CD4-positive, alpha-beta memory T cell (primary cell): Measurements from ENCODE around the gene VPS4A. TPM values are rescaled to one million over a fixed set of nuclear protein-coding genes. Genes with fewer than 3 reads are reported as not detected.

Source experiments
- CTCF ChIA-PET: fragments of 350-600 bp; sonication (Branson Sonifier 250); formaldehyde crosslinking; loops from one replicate; lab custom pipeline; 2021; ENCODE audit warnings: inconsistent platforms; ENCODE audit not compliant: partially characterized antibody; lab: Charles Lee
- POLR2A ChIA-PET: fragments of 350-600 bp; sonication (Branson Sonifier 250); formaldehyde crosslinking; loops from one replicate; lab custom pipeline; 2021; ENCODE audit not compliant: partially characterized antibody; lab: Charles Lee
- DNase-seq, 5 donors: peaks; one replicate each; pipeline versions ENCODE4 v3.0.0 to v3.0.0-alpha.2; 2020 to 2022; ENCODE audit warnings: mixed read lengths in 1 of 5
- H3K27ac ChIP-seq: one replicate; pipeline ENCODE4 v1.7.0; 2013; ENCODE audit warnings: low read depth, low read length
- H3K27me3 ChIP-seq: 2 replicates; pipeline ENCODE4 v1.7.0; 2013; ENCODE audit warnings: mild to moderate bottlenecking, low read length, moderate library complexity; ENCODE audit not compliant: insufficient read depth
- H3K36me3 ChIP-seq: 2 replicates; pipeline ENCODE4 v1.7.0; 2013; ENCODE audit warnings: mild to moderate bottlenecking, low read length, moderate library complexity; ENCODE audit not compliant: insufficient read depth
- H3K4me1 ChIP-seq: 2 replicates; pipeline ENCODE4 v1.7.0; 2013; ENCODE audit warnings: mild to moderate bottlenecking, low read length, moderate library complexity; ENCODE audit not compliant: insufficient read depth
- H3K4me3 ChIP-seq, 2 donors: one replicate each; pipeline ENCODE4 v1.7.0; 2013; ENCODE audit warnings: low read length in 2 of 2, mild to moderate bottlenecking in 1 of 2
- H3K9me3 ChIP-seq, 2 donors: one replicate each; pipeline ENCODE4 v1.7.0; 2013; ENCODE audit warnings: low read length in 2 of 2, control low read depth in 1 of 2; ENCODE audit not compliant: control insufficient read depth in 1 of 2
- H3K27ac Mint-ChIP-seq, 7 donors: one replicate each; pipeline ENCODE4 v1.8.0; 2020 to 2021; ENCODE audit warnings: mixed read lengths in 7 of 7, mild to moderate bottlenecking in 6 of 7, inconsistent platforms in 3 of 7, moderate library complexity in 3 of 7
- H3K27me3 Mint-ChIP-seq, 2 donors: one replicate each; pipeline ENCODE4 v1.8.0; 2020 to 2021; ENCODE audit warnings: mixed read lengths in 2 of 2
- H3K36me3 Mint-ChIP-seq, 2 donors: one replicate each; pipeline ENCODE4 v1.8.0; 2020 to 2021; ENCODE audit warnings: mixed read lengths in 2 of 2, inconsistent platforms in 1 of 2, mild to moderate bottlenecking in 1 of 2
- H3K4me1 Mint-ChIP-seq, 4 donors: one replicate each; pipeline ENCODE4 v1.8.0; 2020 to 2021; ENCODE audit warnings: mixed read lengths in 4 of 4, mild to moderate bottlenecking in 1 of 4
- H3K4me3 Mint-ChIP-seq, 8 donors: one replicate each; pipeline ENCODE4 v1.8.0; 2020 to 2021; ENCODE audit warnings: mixed read lengths in 8 of 8, mild to moderate bottlenecking in 7 of 8, moderate library complexity in 6 of 8, inconsistent platforms in 3 of 8
- H3K9me3 Mint-ChIP-seq, 8 donors: one replicate each; pipeline ENCODE4 v1.8.0; 2020 to 2021; ENCODE audit warnings: mixed read lengths in 8 of 8, mild to moderate bottlenecking in 5 of 8, inconsistent platforms in 3 of 8, moderate library complexity in 1 of 8
- intact Hi-C: fragments of 100-400 bp; cut with micrococcal nuclease; formaldehyde crosslinking; loops from one replicate; pipeline ENCODE4 v1.15.1; 2023
- polyA plus RNA-seq, 2 donors: library from polyadenylated mRNA; unstranded; fragments of 300-500 nt; fragmentation: Illumina TruSeq; gene quantifications; one replicate each; pipeline ENCODE4 v1.2.3, GENCODE V29; 2021
- total RNA-seq, 2 experiments: library from RNA; stranded (reverse); gene quantifications; one replicate each; pipeline ENCODE4 v1.2.3, GENCODE V29; 2021

The VPS4A gene
- total RNA-seq (10 to 100 TPM; 46.7 to 48.3 TPM), polyA plus RNA-seq (10 to 100 TPM; 27.2 to 41.2 TPM)

DNA sequence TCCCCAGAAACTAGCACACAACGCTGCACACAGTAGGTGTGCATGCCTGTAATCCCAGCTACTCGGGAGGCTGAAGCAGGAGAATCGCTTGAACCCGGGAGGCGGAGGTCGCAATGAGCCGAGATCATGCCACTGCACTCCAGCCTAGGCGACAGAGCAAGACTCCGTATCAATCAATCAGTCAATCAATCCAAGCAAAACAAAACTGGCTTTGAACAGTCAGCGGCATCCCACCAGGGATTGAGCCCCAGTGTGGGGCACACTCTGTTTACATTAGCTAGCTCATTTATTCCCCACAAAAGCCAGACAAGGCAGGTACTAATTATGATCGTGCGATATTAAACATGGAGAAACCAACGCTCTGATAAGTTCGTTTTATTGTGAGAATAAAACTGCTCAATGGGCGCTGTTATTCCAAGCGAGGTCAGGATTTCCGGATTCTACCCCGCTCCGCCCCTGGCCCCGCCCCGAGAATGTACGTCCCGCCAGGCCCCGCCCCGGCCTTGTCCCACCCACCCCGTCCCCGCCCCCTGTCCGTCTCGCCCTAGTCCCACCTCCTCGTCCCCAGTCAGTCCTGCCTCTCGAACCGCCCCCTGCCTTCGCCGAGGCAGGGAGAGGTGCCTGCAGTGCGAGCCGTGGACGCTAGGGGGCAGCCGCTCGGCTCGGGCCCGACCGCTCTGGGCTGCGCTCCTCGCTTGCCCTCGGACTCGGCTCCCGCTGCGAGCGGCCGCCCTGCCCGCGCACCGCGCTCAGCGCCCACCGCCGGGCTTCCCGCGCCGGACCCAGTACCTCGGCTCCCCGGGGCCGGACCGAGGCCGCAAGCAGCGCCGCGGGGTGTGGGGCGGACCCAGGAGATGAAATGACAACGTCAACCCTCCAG, at the start of gene VPS4A:
Gene VPS4A, plus strand, starts transcription at position 698 of the 880 bp plus-strand sequence. Its CDS starts 162 bp downstream, at position 860.
- H3K9me3 Mint-ChIP-seq, result peaks cover 0 to 3% (median 0%) of the 10 kb centered on the region in 8 donors
- H3K9me3 ChIP-seq, result no peaks in the 10 kb centered on the region
- ChIA-PET CTCF (interaction anchor here (1.0 to 1.7 kb wide), 3 partner anchors 28 to 29 kb away, joined by 3 to 4 read pairs (median 4); partner anchors contain the start of genes COG8 and NIP7), POLR2A (interaction anchor here (0.8 to 4.6 kb wide), 9 partner anchors 9 to 1214 kb away, joined by 3 to 44 read pairs (median 3); partner anchors contain the start of genes CHTF8, COG8, NIP7 and NOB1)
- peak within 1 kb of the TSS; percentile 93 to 99 (median 98) for H3K4me3 Mint-ChIP-seq
- H3K27ac Mint-ChIP-seq, result peak within 1 kb of the TSS; percentile 85 to 98 (median 95)
- H3K36me3 Mint-ChIP-seq, result peaks cover 3 to 20% of the 10 kb centered on the region in 2 donors
- peak within 1 kb of the TSS; percentile 70 to 73 for H3K4me3 ChIP-seq
- H3K27me3 Mint-ChIP-seq, result no peaks in the 10 kb centered on the region
- peaks cover 23% of the 10 kb centered on the region for H3K36me3 ChIP-seq
- peak; percentile 96 to 99 (median 97) for DNase-seq
- peak within 1 kb of the TSS; percentile 85 for H3K27ac ChIP-seq
- peaks cover 28% of the 10 kb centered on the region for H3K4me1 ChIP-seq
- H3K4me1 Mint-ChIP-seq, result peaks cover 16 to 36% (median 27%) of the 10 kb centered on the region in 4 donors
- no peaks in the 10 kb centered on the region for H3K27me3 ChIP-seq
- intact Hi-C loops, result loop anchor here (1.0 to 2.0 kb wide), 5 partner anchors 19 to 254 kb away; partner anchors contain the start of genes COG8, NFAT5, NIP7 and PDF

DNA sequence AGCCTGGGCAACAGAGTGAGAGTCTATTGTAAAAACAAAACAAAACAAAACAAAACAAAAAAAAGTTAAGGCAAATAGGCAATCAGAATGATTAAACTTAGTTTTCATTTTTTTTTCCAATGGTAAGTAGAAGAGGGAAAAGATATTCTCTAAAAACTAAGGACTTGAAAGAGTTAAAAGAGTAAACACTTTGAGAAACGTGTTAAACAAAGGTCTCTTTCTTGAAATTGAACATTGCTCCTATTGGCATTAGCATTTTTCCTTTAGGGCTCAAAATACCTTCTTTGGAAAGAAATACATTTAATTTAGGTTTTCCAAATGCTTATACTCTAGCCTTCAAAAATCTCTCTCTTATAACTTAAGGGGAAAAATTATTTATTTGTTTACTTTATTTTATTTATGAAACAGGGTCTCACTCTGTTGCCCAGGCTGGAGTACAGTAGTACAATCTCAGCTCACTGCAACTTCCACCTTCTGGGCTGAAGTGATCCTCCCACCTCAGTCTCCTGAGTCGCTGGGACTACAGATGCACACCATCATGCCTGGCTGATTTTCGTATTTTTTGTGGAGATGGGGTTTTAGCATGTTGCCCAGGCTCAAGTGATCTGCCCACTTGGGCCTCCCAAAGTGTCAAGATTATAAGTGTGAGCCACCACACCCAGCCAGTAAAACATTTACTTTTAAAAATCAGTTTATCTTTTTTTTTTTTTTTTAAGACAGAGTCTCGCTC, 44.7 kb upstream of the VPS4A start:
- POLR2A ChIA-PET, result no interaction called here
- Histone ChIP-seq H3K9me3 (no peaks in the 10 kb centered on the region), H3K4me1 (no peaks in the 10 kb centered on the region), H3K27me3 (no peaks in the 10 kb centered on the region), H3K27ac (no peak overlapping the region), H3K4me3 (no peak overlapping the region), H3K36me3 (peaks cover 11% of the 10 kb centered on the region)
- intact Hi-C loops, result loop anchor here (10.0 kb wide), 1 partner anchor 52 kb away; no protein-coding TSS in a partner anchor
- DNase-seq, result no peak
- H3K4me3 Mint-ChIP-seq, result no peak overlapping the region
- H3K9me3 Mint-ChIP-seq, result peaks cover 0 to 2% (median 0%) of the 10 kb centered on the region in 8 donors
- no peak overlapping the region for H3K27ac Mint-ChIP-seq
- no peaks in the 10 kb centered on the region for H3K4me1 Mint-ChIP-seq
- CTCF ChIA-PET, result no interaction called here
- no peaks in the 10 kb centered on the region for H3K27me3 Mint-ChIP-seq
- peaks cover 16 to 19% of the 10 kb centered on the region in 2 donors for H3K36me3 Mint-ChIP-seq

DNA sequence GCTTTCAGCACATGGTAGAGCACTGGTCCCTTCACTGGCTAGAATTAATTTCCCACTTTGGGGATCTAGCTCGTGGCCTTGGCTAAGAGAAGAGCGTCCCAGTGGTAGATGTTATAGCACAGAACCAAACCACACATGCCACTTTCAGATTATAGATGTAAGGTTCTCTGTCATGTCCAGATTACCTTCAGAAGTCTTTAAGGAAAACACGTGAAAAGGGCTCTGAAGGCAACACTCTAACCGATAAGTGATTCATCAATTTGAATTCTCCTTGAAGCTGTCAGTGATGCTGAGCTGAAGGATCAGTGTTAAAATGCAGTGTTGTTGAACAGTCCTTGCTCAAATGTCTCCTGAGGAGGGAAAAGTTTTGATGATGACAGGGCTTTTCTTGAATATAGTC, 43.5 kb upstream of the VPS4A start:
- Mint-ChIP-seq H3K9me3 (peaks cover 0 to 2% (median 0%) of the 10 kb centered on the region in 8 donors), H3K36me3 (peaks cover 16 to 23% of the 10 kb centered on the region in 2 donors), H3K4me3 (no peak overlapping the region), H3K4me1 (no peaks in the 10 kb centered on the region), H3K27ac (peak overlapping the region in 3 of 7 donors; percentile 16 to 57 (median 24)), H3K27me3 (no peaks in the 10 kb centered on the region)
- intact Hi-C loops, result loop anchor here (10.0 kb wide), 1 partner anchor 53 kb away; no protein-coding TSS in a partner anchor
- H3K4me1 ChIP-seq, result no peaks in the 10 kb centered on the region
- H3K27me3 ChIP-seq, result no peaks in the 10 kb centered on the region
- no peak for DNase-seq
- peaks cover 11% of the 10 kb centered on the region for H3K36me3 ChIP-seq
- H3K4me3 ChIP-seq, result no peak overlapping the region
- CTCF ChIA-PET, result interaction anchor here (1.0 kb wide), 1 partner anchor 18 kb away, joined by 3 read pairs; no protein-coding TSS in a partner anchor
- no peak overlapping the region for H3K27ac ChIP-seq
- no peaks in the 10 kb centered on the region for H3K9me3 ChIP-seq
- POLR2A ChIA-PET, result no interaction called here

DNA sequence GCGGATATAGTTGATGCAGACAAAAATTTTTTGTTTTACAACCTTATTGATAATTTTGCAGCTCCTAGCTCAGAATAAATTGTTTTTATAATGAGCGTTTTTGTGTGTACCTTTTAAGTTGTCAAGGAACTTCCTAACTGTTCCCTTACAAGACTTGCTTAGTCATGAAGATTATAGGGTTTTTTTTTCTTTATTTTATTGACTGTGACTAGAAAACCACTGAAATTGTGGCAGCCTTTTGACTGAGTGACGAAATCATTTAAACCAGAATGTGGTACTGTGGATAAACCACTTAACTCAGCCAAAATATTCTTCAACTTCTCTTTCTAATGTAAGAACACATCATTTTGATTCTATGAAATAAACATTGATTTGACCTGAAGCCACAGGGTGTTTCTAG, 40.8 kb upstream of the VPS4A start:
- Histone ChIP-seq H3K9me3 (no peaks in the 10 kb centered on the region), H3K4me1 (no peaks in the 10 kb centered on the region), H3K36me3 (peaks cover 11% of the 10 kb centered on the region), H3K4me3 (no peak overlapping the region), H3K27me3 (no peaks in the 10 kb centered on the region), H3K27ac (no peak overlapping the region)
- Mint-ChIP-seq H3K36me3 (peaks cover 11 to 22% of the 10 kb centered on the region in 2 donors), H3K4me1 (peaks cover 0 to 4% (median under 1%) of the 10 kb centered on the region in 4 donors), H3K4me3 (no peak overlapping the region), H3K27ac (peak overlapping the region in 2 of 7 donors; percentile 32 to 34), H3K9me3 (peaks cover 0 to 2% (median 0%) of the 10 kb centered on the region in 8 donors), H3K27me3 (no peaks in the 10 kb centered on the region)
- ChIA-PET CTCF (interaction anchor here (3.0 kb wide), 1 partner anchor 119 kb away, joined by 11 read pairs; no protein-coding TSS in a partner anchor), POLR2A (no interaction called here)
- DNase-seq, result no peak
- intact Hi-C loops, result no loop called here

DNA sequence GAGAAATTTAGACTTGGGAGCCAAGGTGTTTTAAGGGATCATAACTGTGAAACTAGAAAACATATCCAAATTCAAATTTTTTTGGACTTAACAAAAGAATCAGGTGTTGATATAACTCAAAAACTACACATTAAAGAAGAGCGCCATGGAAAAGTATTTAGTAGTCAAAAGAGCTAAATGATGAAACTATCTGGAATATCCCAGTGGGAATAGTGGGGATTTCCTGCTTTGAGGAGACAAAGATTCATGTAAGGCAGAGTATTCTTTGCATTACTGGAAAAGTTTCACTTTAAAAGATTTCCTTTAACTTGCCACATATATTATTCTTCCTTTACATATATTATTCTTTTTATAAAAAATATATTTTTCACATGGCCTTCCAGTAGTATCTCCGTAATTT, 40.3 kb upstream of the VPS4A start:
- no peak overlapping the region for H3K4me3 Mint-ChIP-seq
- no peaks in the 10 kb centered on the region for H3K27me3 Mint-ChIP-seq
- no peak for DNase-seq
- intact Hi-C loops, result no loop called here
- no peak overlapping the region for H3K27ac ChIP-seq
- no peaks in the 10 kb centered on the region for H3K4me1 ChIP-seq
- H3K9me3 ChIP-seq, result no peaks in the 10 kb centered on the region
- peaks cover 0 to 8% (median 1%) of the 10 kb centered on the region in 4 donors for H3K4me1 Mint-ChIP-seq
- H3K36me3 ChIP-seq, result peaks cover 11% of the 10 kb centered on the region
- H3K9me3 Mint-ChIP-seq, result peaks cover 0 to 2% (median 0%) of the 10 kb centered on the region in 8 donors
- no peak overlapping the region for H3K4me3 ChIP-seq
- ChIA-PET CTCF (interaction anchor here (2.1 to 3.0 kb wide), 2 partner anchors 10 to 120 kb away, joined by 4 to 11 read pairs; no protein-coding TSS in a partner anchor), POLR2A (no interaction called here)
- peak overlapping the region in 3 of 7 donors; percentile 3 to 34 (median 32) for H3K27ac Mint-ChIP-seq
- H3K27me3 ChIP-seq, result no peaks in the 10 kb centered on the region
- peaks cover 14 to 22% of the 10 kb centered on the region in 2 donors for H3K36me3 Mint-ChIP-seq

DNA sequence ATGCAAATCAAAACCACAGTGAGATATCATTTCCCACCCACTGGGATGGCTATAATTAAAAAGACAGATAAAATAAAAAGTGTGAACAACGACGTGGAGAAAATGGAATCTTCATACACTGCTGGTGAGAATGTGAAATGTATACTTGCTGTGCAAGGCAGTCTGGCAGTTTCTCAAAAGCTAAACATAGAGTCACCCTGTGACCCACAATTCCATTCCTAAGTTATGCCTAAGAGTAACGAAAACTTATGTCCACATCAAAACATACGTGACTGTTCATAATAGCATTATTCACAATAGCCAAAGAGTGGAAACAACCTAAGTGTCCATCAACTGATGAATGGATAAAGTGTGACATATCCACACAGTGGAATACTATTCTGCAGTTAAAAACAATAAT, 38.1 kb upstream of the VPS4A start:
- Histone ChIP-seq H3K27me3 (no peaks in the 10 kb centered on the region), H3K9me3 (no peaks in the 10 kb centered on the region), H3K4me3 (no peak overlapping the region), H3K27ac (no peak overlapping the region), H3K36me3 (peaks cover 11% of the 10 kb centered on the region), H3K4me1 (no peaks in the 10 kb centered on the region)
- Mint-ChIP-seq H3K4me1 (peaks cover 0 to 8% (median 1%) of the 10 kb centered on the region in 4 donors), H3K36me3 (peaks cover 14 to 22% of the 10 kb centered on the region in 2 donors), H3K9me3 (peaks cover 0 to 2% (median 0%) of the 10 kb centered on the region in 8 donors), H3K27ac (peak overlapping the region in 1 of 7 donors; percentile 53), H3K27me3 (no peaks in the 10 kb centered on the region), H3K4me3 (no peak overlapping the region)
- intact Hi-C loops, result no loop called here
- ChIA-PET CTCF (interaction anchor here (2.9 to 3.0 kb wide), 2 partner anchors 12 to 122 kb away, joined by 11 to 15 read pairs; no protein-coding TSS in a partner anchor), POLR2A (no interaction called here)
- DNase-seq, result no peak
